WTC11 (cell line): ENCODE data around the gene SCRN3. TPM values are rescaled to one million over a fixed set of nuclear protein-coding genes. Genes with fewer than 3 reads are reported as not detected.

ENCODE experiments used
- total RNA-seq: library from RNA; stranded (reverse); gene quantifications from 3 replicates; pipeline ENCODE4 v1.2.3, GENCODE V29; 2021

Gene SCRN3
- total RNA-seq, 1 experiment from 2014 or later = 8.0 TPM

Other genes starting within 250 kb of the SCRN3 start
- 104 to 109 TPM (median 107 TPM) in 3 replicates for gene OLA1, start 147.2 kb upstream of the SCRN3 start, total RNA-seq
- gene SP9, start 60.8 kb upstream of the SCRN3 start, total RNA-seq = 0.07 to 0.21 TPM in 2 of 3 replicates, not detected in the other
- gene GPR155, start 91.3 kb downstream of the SCRN3 start, total RNA-seq = 0.66 to 1.0 TPM (median 0.74 TPM) in 3 replicates
- 6.4 to 6.7 TPM (median 6.4 TPM) in 3 replicates for gene WIPF1, start 202.1 kb downstream of the SCRN3 start, total RNA-seq